OCI-LY3 (cell line): ENCODE results near the gene AGRN.

Experiments
- CTCF ChIP-seq: fragments of 200-600, 300-600 bp; sonication (generic); IDR thresholded peaks from 2 replicates; pipeline ENCODE4 v1.5.1; 2014; ENCODE audit warnings: antibody characterized with exemption, low read length, low read depth
- EZH2phosphoT487 ChIP-seq: fragments of 200-600 bp; shearing (Covaris generic); IDR thresholded peaks from 2 replicates; pipeline ENCODE4 v1.6.1; 2018; ENCODE audit warnings: antibody characterized with exemption, mixed run types, low read depth

DNA sequence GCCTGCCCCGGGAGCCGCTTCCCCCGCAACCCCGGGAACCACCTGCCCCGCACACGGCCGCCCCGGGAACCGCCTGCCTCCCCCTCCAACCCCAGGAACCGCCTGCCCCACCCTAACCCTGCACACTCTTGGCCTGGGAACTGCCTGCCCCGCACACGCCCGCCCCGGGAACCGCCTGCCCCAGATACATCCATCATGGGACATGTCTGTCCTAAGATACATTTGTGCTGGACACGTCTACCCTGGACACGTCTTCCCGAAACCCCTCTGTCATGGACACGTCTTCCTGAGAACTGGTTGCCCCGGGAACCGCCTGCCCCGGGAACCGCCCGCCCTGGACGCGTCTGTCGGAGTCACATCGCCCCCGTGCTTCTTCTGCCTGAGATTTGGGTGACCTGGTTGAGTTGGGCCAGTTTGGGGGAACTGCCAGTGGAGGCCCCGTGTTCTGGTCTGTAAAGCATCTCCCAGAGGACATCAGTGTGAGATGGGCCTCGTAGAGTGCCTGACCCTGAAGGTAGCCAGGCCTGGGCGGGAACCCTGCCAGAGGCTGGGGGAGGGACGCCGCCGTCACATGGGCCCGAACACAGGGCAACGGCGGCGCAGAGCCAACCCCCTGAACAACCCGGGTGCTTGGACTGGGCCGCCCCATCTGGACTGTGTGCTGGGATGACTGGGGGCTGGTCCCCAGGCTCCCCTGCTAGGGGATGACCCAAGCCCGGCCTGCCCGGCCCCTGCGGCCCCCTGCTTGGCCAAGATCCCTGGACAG, 41.7 kb upstream of the AGRN start:
- TF ChIP-seq CTCF (no peak), EZH2phosphoT487 (no peak)
